ENCODE measurements around the gene CEACAM1. TPM values are rescaled to one million over a fixed set of nuclear protein-coding genes. Genes with fewer than 3 reads are reported as not detected.

The CEACAM1 gene
- total RNA-seq, 1 donor, result not detected

DNA sequence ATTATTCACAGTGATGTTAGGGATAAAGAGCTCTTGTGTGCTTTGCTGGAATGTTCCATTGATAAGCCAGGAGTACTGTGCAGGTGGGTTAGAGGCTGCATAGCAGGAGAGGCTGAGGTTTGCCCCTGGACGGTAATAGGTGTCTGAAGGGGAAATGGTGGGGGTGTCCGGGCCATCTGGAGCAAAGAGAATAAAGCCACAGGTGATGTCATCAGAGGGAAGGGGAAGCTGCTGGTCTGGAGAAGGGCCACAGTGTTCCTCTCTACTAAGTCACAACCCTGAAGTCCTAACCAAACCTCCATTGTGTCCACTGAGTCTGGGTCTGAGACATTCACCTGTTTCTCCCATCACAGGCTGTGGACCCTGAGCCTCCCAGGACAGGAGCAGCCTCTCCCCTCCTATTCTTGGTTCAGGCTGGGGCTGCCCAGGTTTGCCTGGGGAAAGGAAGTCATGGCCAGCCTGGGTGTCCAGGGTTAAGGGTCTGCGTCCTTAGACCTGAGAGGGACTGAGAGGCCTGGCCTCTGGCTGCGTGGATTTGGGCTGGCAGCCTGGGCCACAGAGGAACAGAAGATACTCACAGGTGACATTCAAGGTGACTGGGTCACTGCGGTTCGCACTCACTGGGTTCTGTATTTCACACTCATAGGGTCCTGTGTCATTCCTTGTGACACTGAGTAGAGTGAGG is 6.8 kb downstream of the CEACAM1 start:
- Histone ChIP-seq H3K79me2 (ENCODE audit: insufficient read depth, low read length) (no peaks in the 10 kb centered on the region), H3K4me3 (ENCODE audit: insufficient read depth, low read length) (no peak overlapping the region), H3K36me3 (ENCODE audit: insufficient read depth, low read length) (no peaks in the 10 kb centered on the region), H3K4me1 (ENCODE audit: insufficient read depth, low read length) (no peaks in the 10 kb centered on the region), H3K27me3 (ENCODE audit: insufficient read depth, low read length) (peaks cover 21% of the 10 kb centered on the region), H2AFZ (ENCODE audit: low read length) (no peak overlapping the region), H3K9me3 (ENCODE audit: low read depth, low read length) (no peaks in the 10 kb centered on the region), H3K27ac (ENCODE audit: low read depth, low read length) (no peak overlapping the region), H4K20me1 (ENCODE audit: insufficient read depth, low read length) (peaks cover 13% of the 10 kb centered on the region), H3K4me2 (ENCODE audit: insufficient read depth, low read length) (no peak overlapping the region)
- DNase-seq (ENCODE audit: insufficient read length, low spot score, missing footprints), result no peak
- TF ChIP-seq, protein P1, sequence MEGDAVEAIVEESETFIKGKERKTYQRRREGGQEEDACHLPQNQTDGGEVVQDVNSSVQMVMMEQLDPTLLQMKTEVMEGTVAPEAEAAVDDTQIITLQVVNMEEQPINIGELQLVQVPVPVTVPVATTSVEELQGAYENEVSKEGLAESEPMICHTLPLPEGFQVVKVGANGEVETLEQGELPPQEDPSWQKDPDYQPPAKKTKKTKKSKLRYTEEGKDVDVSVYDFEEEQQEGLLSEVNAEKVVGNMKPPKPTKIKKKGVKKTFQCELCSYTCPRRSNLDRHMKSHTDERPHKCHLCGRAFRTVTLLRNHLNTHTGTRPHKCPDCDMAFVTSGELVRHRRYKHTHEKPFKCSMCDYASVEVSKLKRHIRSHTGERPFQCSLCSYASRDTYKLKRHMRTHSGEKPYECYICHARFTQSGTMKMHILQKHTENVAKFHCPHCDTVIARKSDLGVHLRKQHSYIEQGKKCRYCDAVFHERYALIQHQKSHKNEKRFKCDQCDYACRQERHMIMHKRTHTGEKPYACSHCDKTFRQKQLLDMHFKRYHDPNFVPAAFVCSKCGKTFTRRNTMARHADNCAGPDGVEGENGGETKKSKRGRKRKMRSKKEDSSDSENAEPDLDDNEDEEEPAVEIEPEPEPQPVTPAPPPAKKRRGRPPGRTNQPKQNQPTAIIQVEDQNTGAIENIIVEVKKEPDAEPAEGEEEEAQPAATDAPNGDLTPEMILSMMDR (IDR thresholded peaks at IDR 0.05; ENCODE audit: extremely low read depth, low read depth, low read length), result no peak

DNA sequence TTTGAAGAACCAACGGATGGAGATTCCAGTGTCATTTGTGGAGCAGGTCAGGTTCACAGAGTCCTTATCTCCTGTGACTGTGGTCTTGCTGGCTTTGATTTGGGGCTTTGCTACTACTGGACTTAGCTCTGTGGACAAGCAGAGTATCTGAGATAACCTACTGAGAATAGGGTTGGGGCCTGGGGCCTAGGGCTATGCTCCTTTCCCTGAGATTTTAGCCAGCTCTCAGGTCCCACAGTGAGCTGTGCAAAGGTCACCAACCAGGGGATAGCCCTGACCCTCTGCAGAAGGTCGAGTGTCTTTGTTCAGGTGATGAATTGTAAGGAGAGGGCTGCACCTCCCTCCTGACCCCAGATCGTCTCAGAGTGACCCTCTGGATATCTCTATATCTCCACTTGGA is 9.2 kb downstream of the CEACAM1 start:
- DNase-seq (ENCODE audit: insufficient read length, low spot score, missing footprints), result peak; percentile 6
- no peak overlapping the region for H3K27ac ChIP-seq (ENCODE audit: low read depth, low read length)
- no peaks in the 10 kb centered on the region for H3K79me2 ChIP-seq (ENCODE audit: insufficient read depth, low read length)
- H3K9me3 ChIP-seq (ENCODE audit: low read depth, low read length), result no peaks in the 10 kb centered on the region
- H3K4me1 ChIP-seq (ENCODE audit: insufficient read depth, low read length), result no peaks in the 10 kb centered on the region
- no peak overlapping the region for H3K4me2 ChIP-seq (ENCODE audit: insufficient read depth, low read length)
- peaks cover 17% of the 10 kb centered on the region for H3K27me3 ChIP-seq (ENCODE audit: insufficient read depth, low read length)
- no peak overlapping the region for H2AFZ ChIP-seq (ENCODE audit: low read length)
- TF ChIP-seq, protein P1 (IDR thresholded peaks at IDR 0.05; ENCODE audit: extremely low read depth, low read depth, low read length), result no peak
- H3K36me3 ChIP-seq (ENCODE audit: insufficient read depth, low read length), result no peaks in the 10 kb centered on the region
- peaks cover 9% of the 10 kb centered on the region for H4K20me1 ChIP-seq (ENCODE audit: insufficient read depth, low read length)
- no peak overlapping the region for H3K4me3 ChIP-seq (ENCODE audit: insufficient read depth, low read length)

DNA sequence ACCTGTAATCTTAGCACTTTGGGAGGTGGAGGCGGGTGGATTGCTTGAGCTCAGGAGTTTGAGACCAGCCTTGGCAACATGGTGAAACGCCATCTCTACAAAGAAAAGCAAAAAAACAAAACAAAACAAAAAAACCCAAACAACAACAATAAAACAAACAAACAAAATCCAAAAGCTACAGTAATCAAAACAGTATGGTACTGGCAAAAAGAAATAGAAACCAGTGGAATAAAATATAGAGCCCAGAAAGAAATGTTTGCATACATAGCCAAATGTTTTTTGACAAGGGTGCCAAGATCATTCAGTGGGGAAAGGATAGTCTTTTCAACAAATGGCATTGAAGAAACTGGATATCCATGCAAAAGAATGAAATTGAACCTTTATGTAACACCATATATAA is 11.5 kb downstream of the CEACAM1 start:
- Histone ChIP-seq H3K36me3 (ENCODE audit: insufficient read depth, low read length) (no peaks in the 10 kb centered on the region), H2AFZ (ENCODE audit: low read length) (no peak overlapping the region), H4K20me1 (ENCODE audit: insufficient read depth, low read length) (no peaks in the 10 kb centered on the region), H3K27ac (ENCODE audit: low read depth, low read length) (no peak overlapping the region), H3K4me2 (ENCODE audit: insufficient read depth, low read length) (no peak overlapping the region), H3K9me3 (ENCODE audit: low read depth, low read length) (no peaks in the 10 kb centered on the region), H3K79me2 (ENCODE audit: insufficient read depth, low read length) (no peaks in the 10 kb centered on the region), H3K27me3 (ENCODE audit: insufficient read depth, low read length) (peaks cover 8% of the 10 kb centered on the region), H3K4me3 (ENCODE audit: insufficient read depth, low read length) (no peak overlapping the region), H3K4me1 (ENCODE audit: insufficient read depth, low read length) (no peaks in the 10 kb centered on the region)
- no peak for DNase-seq (ENCODE audit: insufficient read length, low spot score, missing footprints)
- TF ChIP-seq, protein P1 (IDR thresholded peaks at IDR 0.05; ENCODE audit: extremely low read depth, low read depth, low read length), result no peak

DNA sequence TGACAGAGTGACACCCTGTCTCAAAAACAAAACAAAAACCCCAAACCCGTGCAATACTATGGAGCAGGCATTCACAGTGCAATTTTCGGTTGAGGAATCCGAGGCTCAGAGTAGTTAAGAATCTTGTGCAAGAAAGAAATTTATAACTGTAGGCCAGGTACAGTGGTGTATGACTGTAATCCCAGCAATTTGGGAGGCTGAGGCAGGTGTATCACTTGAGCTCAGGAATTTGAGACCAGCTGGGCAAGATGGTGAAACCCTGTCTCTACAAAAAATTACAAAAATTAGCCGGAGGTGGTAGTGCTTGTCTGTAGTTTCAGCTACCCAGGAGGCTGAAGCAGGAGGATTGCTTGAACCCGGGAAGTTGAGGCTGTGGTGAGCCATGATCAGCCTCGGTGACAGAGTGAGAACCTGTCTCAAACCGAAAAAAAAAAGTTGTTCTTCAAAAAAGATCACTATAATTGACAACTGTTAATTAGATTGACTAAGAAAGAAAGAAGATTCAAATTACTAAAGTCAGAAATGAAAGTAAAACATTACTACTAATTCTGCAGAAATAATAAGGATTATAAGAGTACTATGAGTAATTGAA is 12.9 kb downstream of the CEACAM1 start:
- no peaks in the 10 kb centered on the region for H3K36me3 ChIP-seq (ENCODE audit: insufficient read depth, low read length)
- H3K9me3 ChIP-seq (ENCODE audit: low read depth, low read length), result no peaks in the 10 kb centered on the region
- peaks cover 7% of the 10 kb centered on the region for H3K27me3 ChIP-seq (ENCODE audit: insufficient read depth, low read length)

More for the DNA sequence above, 12.9 kb downstream of the CEACAM1 start:
- no peak overlapping the region for H3K4me2 ChIP-seq (ENCODE audit: insufficient read depth, low read length)
- no peak for DNase-seq (ENCODE audit: insufficient read length, low spot score, missing footprints)
- H3K27ac ChIP-seq (ENCODE audit: low read depth, low read length), result no peak overlapping the region
- H3K79me2 ChIP-seq (ENCODE audit: insufficient read depth, low read length), result no peaks in the 10 kb centered on the region
- H3K4me3 ChIP-seq (ENCODE audit: insufficient read depth, low read length), result no peak overlapping the region
- TF ChIP-seq, protein P1 (IDR thresholded peaks at IDR 0.05; ENCODE audit: extremely low read depth, low read depth, low read length), result no peak
- H4K20me1 ChIP-seq (ENCODE audit: insufficient read depth, low read length), result no peaks in the 10 kb centered on the region
- no peaks in the 10 kb centered on the region for H3K4me1 ChIP-seq (ENCODE audit: insufficient read depth, low read length)
- no peak overlapping the region for H2AFZ ChIP-seq (ENCODE audit: low read length)
